Gastroesophageal sphincter (tissue), 3 donors: ENCODE data around the gene IRGQ.

Experiments
- EP300 ChIP-seq: sonication (generic); formaldehyde crosslinking; IDR thresholded peaks from one replicate; pipeline ENCODE4 v1.6.1; 2017; ENCODE audit warnings: antibody characterized with exemption, mild to moderate bottlenecking
- TF ChIP-seq, protein P1 (sequence below), 4 experiments: fragments of 200-600 bp in 2 of 4; fragments of 450-650 bp in 2 of 4; sonication (generic) in 1 of 4; IDR thresholded peaks; one replicate each; pipeline ENCODE4 v1.5.1; 2017 to 2019; ENCODE audit warnings: antibody characterized with exemption in 4 of 4, mild to moderate bottlenecking in 2 of 4, moderate library complexity in 2 of 4

DNA sequence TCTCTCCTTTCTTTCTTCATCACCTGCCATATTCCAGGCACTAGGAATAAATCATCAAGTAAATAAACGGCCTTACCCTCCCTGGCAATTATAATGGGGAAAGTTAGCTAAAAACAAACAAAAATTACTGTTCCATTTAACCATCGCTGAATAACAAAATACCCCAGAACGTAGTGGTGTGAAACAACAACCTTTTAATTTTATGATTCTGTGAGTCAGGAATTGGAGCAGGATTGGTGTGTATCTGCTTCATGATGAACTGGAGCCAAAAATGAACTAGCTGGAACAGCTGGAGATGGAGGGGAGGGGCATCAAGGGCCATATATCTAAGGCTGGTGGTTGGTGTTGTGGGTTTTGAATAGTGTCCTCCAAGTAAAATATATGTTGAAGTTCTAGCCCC, 47.4 kb upstream of the IRGQ start:
- TF ChIP-seq, protein P1, sequence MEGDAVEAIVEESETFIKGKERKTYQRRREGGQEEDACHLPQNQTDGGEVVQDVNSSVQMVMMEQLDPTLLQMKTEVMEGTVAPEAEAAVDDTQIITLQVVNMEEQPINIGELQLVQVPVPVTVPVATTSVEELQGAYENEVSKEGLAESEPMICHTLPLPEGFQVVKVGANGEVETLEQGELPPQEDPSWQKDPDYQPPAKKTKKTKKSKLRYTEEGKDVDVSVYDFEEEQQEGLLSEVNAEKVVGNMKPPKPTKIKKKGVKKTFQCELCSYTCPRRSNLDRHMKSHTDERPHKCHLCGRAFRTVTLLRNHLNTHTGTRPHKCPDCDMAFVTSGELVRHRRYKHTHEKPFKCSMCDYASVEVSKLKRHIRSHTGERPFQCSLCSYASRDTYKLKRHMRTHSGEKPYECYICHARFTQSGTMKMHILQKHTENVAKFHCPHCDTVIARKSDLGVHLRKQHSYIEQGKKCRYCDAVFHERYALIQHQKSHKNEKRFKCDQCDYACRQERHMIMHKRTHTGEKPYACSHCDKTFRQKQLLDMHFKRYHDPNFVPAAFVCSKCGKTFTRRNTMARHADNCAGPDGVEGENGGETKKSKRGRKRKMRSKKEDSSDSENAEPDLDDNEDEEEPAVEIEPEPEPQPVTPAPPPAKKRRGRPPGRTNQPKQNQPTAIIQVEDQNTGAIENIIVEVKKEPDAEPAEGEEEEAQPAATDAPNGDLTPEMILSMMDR (IDR thresholded peaks at IDR 0.05): no peak
- no peak for TF ChIP-seq EP300
